GM21528 (cell line): Measurements from ENCODE around the gene TLE5.
"Not testable (repeated sequence)": the region's sequence is repeated elsewhere in the genome, so short reads cannot be mapped to it uniquely, and the experiment has no call there.

ENCODE experiments used
- ATAC-seq: cut with Tn5 transposase; IDR thresholded peaks from one replicate; pipeline ENCODE4 v1.9.1; 2021; ENCODE audit warnings: mild to moderate bottlenecking, moderate library complexity; ENCODE audit not compliant: unreplicated experiment, low FRiP score

The TLE5 gene

GRCh38 chr19:3045885-3046697, 16.2 kb downstream of the TLE5 start:
- no peak for ATAC-seq

DNA sequence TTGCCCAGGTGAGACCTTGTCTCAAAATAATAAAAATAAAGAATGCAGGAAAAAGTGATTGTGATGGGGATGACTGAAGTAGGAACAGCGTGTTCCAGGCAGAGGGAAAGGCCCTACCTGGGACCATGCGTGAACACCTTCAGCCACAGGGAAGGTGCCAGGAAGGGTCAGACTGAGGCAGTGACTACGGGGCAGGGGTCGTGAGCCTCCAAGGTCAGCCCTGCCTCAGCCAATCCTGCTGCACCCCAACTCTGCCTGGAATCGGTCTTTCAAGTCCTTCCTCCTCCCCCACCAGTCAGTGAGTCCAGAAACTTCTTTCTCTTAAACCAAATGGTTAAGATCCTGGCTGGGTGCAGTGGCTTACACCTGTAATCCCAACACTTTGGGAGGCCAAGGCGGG, 17.1 kb downstream of the TLE5 start:
- ATAC-seq: no peak

- no peak for ATAC-seq
These were observed 19.6 kb downstream of the TLE5 start for GRCh38 chr19:3042621-3043267.

DNA sequence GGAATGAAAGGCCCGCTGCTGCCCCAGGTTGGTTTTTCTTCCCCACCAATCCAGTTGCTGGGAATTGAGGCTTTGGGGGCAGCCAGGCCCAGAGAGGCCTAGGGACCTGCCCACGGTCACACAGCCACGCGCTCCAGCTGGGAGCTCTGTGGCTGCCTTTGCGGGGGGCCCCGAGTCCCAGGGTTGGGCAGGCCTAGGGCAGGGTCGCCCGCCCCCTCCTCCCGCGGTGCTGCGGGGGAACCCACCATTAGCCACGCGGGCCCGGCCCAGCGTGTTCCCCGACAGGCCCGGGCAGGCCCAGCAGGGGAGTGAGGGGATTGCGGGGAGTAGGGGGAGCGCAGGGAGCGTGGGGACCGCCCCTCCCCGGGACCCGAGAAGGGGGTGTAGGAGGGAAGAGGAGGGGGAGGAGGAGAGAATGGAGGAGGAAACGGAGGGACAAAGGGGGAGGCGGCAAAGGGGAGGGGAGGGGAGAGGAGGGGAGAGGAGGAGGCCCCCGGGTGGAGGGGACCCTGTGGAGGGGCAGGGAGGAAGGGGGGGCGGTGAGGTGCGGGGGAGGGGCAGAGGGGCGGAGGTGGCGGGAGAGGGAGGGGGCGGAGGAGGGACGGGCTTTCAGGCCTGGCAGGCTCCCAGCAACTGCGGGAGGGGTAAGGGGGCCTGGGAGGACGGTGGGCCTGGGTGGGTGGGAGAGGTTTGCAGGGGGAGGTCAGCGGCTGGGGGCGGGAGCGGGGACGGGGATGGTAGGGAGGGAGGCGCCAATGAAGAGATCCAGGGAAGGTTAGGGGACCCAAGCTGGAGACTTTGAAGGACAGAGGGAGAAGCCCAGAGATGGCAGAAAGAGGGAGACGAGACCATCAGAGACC, 20.3 kb downstream of the TLE5 start:
- no peak for ATAC-seq

DNA sequence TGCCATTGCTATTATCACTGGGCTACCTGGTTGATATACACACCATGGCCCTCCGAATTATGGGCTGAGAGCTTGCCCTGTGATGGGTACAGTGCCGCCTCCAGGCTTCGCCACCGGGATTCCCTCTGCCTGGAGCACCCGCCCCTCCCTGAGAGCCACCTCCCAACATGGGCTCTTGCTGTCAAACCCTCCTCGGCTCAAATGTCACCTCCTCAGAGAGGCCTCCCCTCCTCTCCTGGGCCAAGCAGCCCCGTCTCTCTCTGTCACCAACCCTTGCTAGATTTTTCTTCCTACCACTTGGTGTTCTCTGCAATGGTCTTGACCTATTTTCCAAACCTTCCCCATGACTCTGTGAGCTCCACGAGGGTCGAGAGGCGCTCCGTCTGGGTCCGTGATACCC, 21.0 kb downstream of the TLE5 start:
- ATAC-seq: no peak

- no peak for ATAC-seq
These were observed 22.6 kb downstream of the TLE5 start for GRCh38 chr19:3039641-3040077.

- ATAC-seq: no peak
These were observed 23.2 kb downstream of the TLE5 start for GRCh38 chr19:3039125-3039524.

DNA sequence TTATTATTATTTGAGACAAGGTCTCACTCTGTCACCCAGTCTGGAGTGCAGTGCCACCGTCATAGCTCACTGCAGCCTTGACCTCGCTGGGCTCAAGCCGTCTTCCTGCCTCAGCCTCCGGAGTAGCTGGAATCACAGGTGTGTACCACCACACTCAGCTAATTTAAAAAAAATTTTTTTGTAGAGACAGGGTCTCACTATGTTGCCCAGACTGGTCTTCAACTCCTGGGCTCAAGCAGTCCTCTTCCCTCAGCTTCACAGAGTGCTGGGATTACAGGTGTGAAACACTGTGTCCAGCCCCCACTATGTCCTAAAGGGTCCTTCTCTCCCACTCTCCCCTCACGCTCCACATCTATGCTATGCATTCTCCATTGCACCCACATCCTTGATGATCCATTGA, 24.1 kb downstream of the TLE5 start:
- no peak for ATAC-seq

- not testable (repeated sequence) for ATAC-seq
These were observed 25.2 kb downstream of the TLE5 start for GRCh38 chr19:3036977-3037544.

- ATAC-seq: peak; percentile 47
These were observed 25.9 kb downstream of the TLE5 start for GRCh38 chr19:3036119-3036976.

DNA sequence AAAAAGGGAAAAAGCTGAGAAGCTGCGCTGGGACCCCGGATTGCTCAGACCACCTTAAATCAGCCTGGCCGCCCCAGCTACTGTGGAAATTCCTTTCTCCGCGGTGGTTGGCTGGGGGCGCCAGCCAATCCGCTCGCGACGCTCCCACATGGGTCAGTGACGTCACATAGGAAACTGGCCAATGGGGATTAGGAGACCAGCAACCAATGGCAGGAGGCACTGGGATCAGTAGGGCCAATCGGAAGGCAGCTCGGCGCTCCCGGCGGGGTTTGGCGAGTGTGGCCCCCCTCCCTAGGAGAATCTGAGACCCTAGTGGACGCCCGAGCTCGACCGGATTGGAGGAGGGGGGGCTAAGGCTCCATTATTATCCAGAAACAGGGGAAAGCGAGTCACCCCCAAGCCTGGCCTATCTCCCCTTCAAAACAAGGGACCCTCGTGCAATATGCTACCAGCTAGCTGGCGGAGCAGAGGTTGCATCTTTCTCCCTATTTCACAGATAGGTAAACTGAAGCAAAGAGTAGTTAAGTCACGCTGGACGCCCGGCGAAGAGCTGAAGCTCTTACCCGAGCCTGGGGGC, 26.7 kb downstream of the TLE5 start:
- peak; percentile 82 for ATAC-seq

GRCh38 chr19:3034656-3035541, 27.4 kb downstream of the TLE5 start:
- no peak for ATAC-seq

GRCh38 chr19:3034406-3034655, 28.0 kb downstream of the TLE5 start:
- ATAC-seq: no peak

DNA sequence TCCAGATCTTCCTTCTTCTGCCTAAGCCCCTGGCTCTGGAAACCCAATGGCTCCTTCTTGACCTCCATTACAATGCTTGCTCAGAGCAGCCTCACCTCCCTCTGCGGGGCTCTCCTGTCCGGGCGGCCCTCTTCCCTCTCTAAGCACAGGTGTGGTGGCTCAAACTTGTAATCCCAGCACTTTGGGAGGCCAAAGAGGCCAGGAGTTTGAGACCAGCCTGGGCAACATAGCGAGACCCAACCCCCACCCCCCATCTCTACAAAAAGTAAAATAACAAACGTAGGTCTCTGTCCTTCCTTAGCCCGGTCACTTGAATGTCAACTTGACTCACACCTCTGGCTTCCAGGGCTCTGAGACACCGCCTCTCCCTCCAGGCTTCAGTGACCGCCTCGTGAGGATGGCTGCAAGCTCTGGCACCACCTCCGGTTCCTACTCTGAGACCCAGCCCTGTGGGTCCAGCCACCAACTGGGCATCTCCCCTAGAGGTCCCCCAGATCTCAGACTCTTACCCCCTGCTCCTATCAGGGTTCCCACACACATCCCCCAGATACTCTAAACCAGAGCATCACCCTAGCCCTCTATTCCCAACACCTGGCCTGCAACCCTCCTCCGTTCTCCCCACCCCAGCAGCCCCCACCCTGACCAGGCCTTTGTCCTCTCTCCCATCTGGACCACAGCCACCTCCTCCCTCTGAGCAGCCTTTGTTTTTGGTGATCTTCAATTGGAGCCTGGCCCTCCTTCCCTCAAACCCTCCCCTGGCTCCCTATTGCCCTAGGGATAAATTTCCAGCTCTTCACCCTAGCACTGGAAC, 28.5 kb downstream of the TLE5 start:
- no peak for ATAC-seq

- no peak for ATAC-seq
These were observed 30.8 kb downstream of the TLE5 start for GRCh38 chr19:3031607-3031867.

GRCh38 chr19:3029065-3029923, 33.0 kb downstream of the TLE5 start, which contains the start of gene TLE2:
Gene TLE2, minus strand, starts transcription at chr19:3029280. Its CDS starts 376 bp downstream, at chr19:3028904.
- no peak for ATAC-seq
